ENCODE data around the gene ZDHHC24. TPM values are rescaled to one million over a fixed set of nuclear protein-coding genes. Genes with fewer than 3 reads are reported as not detected.
A peak's percentile ranks its signal among the peaks of the same experiment; 100 is the strongest.

ZDHHC24 gene
- total and polyA plus RNA-seq, 7 donors: 1.8 to 12.2 (median 6.8) TPM

DNA sequence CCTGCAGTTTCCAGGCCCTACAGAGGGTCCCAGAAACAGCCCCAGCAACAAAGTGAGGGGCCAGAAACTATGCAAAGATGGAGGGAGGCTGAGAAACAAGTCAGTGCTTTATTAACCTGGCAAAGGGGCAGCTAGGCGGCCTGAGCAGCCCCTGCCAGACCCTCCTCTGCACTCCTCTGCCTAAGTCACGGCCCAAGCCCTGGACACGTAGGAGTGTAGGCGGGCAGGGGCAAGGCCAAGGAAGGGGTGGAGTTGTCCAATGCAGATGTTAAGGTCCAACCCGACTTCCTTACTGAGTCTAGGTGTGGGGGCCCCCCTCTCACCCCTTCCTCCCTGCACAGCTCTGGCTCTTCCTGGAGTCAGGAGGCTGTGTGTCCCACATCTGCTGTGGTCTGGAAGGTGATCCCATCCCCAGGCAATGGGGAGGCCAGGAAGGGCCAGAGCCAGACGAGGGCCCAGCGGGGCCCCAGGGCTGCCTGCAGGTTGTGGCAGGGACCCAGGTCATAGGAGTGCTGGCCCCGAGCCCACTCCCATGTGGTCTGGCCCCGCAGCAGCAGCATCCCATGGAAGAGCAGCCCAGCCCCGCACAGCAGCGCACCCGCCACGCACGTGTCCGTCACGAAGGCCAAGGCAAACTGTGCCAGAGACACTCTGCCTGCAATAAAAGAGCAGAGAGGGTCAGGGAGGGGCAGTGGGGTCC lies 6.5 kb downstream of the ZDHHC24 start:
- WGBS, 2 donors: 87 to 90% methylated on average over 16 of the region's 16 CpGs
- no peak for TF ChIP-seq CTCF (IDR thresholded peaks at IDR 0.05)
- TF ChIP-seq POLR2AphosphoS5 (IDR thresholded peaks at IDR 0.05): peak in 1 of 4 donors; percentile 7
- no peak for TF ChIP-seq POLR2A (IDR thresholded peaks at IDR 0.05)

GRCh38 chr11:66532784-66533183 lies 13.1 kb downstream of the ZDHHC24 start:
- no peaks in the 10 kb centered on the region for H3K27me3 ChIP-seq
- intact Hi-C loops (cut with DNase I): no loop called here
- 80 to 82% methylated on average over 6 of the region's 6 CpGs for WGBS, 2 donors
- H3K27ac ChIP-seq: no peak overlapping the region
- no peak for DNase-seq
- no peaks in the 10 kb centered on the region for H3K9me3 ChIP-seq
- H3K4me3 ChIP-seq: no peak overlapping the region
- TF ChIP-seq POLR2AphosphoS5 (IDR thresholded peaks at IDR 0.05) (no peak), POLR2A (IDR thresholded peaks at IDR 0.05) (no peak), CTCF (IDR thresholded peaks at IDR 0.05) (no peak), EP300 (IDR thresholded peaks at IDR 0.05) (no peak)
- no peaks in the 10 kb centered on the region for H3K4me1 ChIP-seq
- peaks cover 4 to 72% (median 22%) of the 10 kb centered on the region in 4 donors for H3K36me3 ChIP-seq

More for the DNA sequence above, 6.5 kb downstream of the ZDHHC24 start:
- Histone ChIP-seq H3K27me3 (no peaks in the 10 kb centered on the region), H3K4me1 (peaks cover 0 to 12% (median 10%) of the 10 kb centered on the region in 4 donors), H3K4me3 (no peak overlapping the region), H3K36me3 (peaks cover 4 to 61% (median 14%) of the 10 kb centered on the region in 4 donors), H3K27ac (no peak overlapping the region), H3K9me3 (no peaks in the 10 kb centered on the region)
- intact Hi-C loops (cut with DNase I): no loop called here
- DNase-seq: no peak

- WGBS, 2 donors: 96% methylated on average over 11 of the region's 11 CpGs
- intact Hi-C loops (cut with DNase I): no loop called here
- no peaks in the 10 kb centered on the region for H3K27me3 ChIP-seq
- H3K4me1 ChIP-seq: no peaks in the 10 kb centered on the region
- TF ChIP-seq EP300 (IDR thresholded peaks at IDR 0.05): no peak
- TF ChIP-seq POLR2A (IDR thresholded peaks at IDR 0.05): no peak
- TF ChIP-seq CTCF (IDR thresholded peaks at IDR 0.05): no peak
- TF ChIP-seq POLR2AphosphoS5 (IDR thresholded peaks at IDR 0.05): no peak
- no peak overlapping the region for H3K4me3 ChIP-seq
- no peak for DNase-seq
- no peaks in the 10 kb centered on the region for H3K9me3 ChIP-seq
- no peak overlapping the region for H3K27ac ChIP-seq
- H3K36me3 ChIP-seq: peaks cover 4 to 75% (median 24%) of the 10 kb centered on the region in 4 donors
Observed at GRCh38 chr11:66531841-66532240, 14.0 kb downstream of the ZDHHC24 start.

DNA sequence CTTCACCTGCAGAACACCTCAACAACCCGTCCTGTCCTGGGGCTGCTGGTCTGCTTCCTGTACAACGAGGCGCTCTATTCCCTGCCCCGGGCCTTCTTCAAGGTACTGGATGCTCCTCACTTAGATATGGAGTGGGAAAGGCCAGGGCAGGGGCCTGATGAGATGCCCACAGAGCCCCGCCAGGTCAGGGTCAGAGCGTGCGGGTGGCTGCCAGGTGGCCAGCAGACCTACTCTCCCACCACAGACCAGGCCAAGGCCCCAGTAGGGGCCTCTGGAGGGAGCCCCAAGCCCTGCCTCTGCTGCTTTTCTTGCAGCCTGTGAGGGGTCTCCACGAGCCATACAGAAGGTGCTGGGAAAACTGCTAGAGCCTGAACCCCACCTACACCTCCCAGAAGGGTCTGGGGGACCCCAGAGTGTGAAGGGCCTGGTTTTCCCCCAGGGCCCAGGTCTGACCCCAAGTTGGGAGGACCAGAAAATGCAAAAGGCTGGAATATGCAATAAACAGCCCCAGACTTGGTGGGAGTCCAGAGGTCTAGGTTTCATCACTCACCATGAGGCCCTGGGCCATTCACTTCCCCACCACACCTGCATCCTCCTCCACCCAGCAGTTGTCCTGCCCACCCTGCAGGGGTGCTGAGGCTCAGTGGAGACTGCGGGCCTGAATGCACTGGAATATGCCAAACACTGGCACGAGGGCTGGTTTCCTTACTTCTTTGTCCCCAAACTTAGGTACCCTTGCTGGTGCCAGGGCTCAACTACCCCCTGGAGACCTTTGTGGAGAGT lies 14.7 kb downstream of the ZDHHC24 start:
- no peak overlapping the region for H3K4me3 ChIP-seq
- TF ChIP-seq CTCF (IDR thresholded peaks at IDR 0.05): no peak
- TF ChIP-seq EP300 (IDR thresholded peaks at IDR 0.05): no peak
- TF ChIP-seq POLR2AphosphoS5 (IDR thresholded peaks at IDR 0.05): no peak
- TF ChIP-seq POLR2A (IDR thresholded peaks at IDR 0.05): no peak
- H3K4me1 ChIP-seq: no peaks in the 10 kb centered on the region
- 89 to 93% methylated on average over 10 of the region's 10 CpGs for WGBS, 2 donors
- intact Hi-C loops (cut with DNase I): no loop called here
- H3K36me3 ChIP-seq: peaks cover 4 to 75% (median 27%) of the 10 kb centered on the region in 4 donors
- no peak for DNase-seq
- H3K27me3 ChIP-seq: no peaks in the 10 kb centered on the region
- no peaks in the 10 kb centered on the region for H3K9me3 ChIP-seq
- no peak overlapping the region for H3K27ac ChIP-seq
